Body of pancreas (tissue), 4 donors: ENCODE measurements around the gene DNAH5.
A peak's percentile ranks its signal among the peaks of the same experiment; 100 is the strongest.

ENCODE experiments used
- POLR2A ChIP-seq, 3 donors: fragments of 450-650 bp; IDR thresholded peaks; one replicate each; pipeline ENCODE4 v1.6.1; 2016; ENCODE audit warnings: antibody characterized with exemption in 3 of 3, mild to moderate bottlenecking in 2 of 3
- TF ChIP-seq, protein P1 (sequence below), 7 experiments: fragments of 450-650 bp in 4 of 7; fragments of 200-600 bp in 3 of 7; sonication (generic) in 3 of 7; IDR thresholded peaks; one replicate each; pipeline ENCODE4 v1.5.1; 2016 to 2019; ENCODE audit warnings: antibody characterized with exemption in 7 of 7

DNA sequence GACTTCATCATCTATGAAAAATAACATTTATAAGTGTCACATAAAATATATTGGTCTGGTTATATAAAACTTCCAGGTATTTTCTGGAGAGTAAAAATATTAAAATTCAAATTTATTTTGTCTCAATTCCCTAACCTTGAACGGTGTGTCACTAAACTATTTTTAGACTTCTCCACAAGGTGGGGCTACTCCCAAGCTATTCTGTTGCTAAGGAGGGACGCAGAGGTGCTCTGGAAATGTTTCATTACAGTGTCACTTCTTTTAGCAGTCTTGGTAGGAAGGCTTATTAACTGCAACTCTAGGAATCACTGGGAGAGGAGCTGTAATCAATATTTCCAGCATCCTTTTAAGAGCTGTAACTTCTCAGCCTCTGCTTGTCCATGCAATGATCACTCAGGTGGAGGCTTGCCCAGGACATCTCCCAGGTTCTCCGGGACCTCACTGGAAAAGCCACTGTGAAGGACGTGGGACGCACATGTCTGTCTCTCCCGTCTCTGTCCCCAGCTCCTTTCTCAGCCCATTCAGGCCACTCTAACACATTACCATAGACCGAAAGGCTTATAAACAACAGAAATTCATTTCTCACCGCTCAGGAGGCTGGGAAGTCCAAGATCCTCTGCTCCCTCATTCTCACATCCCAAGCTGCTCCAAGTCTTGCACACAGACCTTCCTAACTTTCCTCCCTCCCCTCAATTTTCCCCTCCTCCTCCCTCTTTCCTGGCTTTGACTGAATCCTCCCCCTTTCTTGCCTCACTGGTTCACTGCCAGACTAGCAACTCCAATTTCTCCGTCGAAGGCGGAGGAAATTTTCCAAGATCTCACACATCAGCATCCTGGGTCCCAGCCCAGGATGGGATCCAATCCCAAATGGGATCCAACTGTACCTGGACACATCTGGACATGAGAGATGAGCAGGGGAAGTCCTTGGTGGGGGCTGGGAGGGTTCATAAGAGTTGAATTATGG is 32.7 kb upstream of the DNAH5 start:
- TF ChIP-seq POLR2A (IDR thresholded peaks at IDR 0.05), result no peak
- TF ChIP-seq, protein P1, sequence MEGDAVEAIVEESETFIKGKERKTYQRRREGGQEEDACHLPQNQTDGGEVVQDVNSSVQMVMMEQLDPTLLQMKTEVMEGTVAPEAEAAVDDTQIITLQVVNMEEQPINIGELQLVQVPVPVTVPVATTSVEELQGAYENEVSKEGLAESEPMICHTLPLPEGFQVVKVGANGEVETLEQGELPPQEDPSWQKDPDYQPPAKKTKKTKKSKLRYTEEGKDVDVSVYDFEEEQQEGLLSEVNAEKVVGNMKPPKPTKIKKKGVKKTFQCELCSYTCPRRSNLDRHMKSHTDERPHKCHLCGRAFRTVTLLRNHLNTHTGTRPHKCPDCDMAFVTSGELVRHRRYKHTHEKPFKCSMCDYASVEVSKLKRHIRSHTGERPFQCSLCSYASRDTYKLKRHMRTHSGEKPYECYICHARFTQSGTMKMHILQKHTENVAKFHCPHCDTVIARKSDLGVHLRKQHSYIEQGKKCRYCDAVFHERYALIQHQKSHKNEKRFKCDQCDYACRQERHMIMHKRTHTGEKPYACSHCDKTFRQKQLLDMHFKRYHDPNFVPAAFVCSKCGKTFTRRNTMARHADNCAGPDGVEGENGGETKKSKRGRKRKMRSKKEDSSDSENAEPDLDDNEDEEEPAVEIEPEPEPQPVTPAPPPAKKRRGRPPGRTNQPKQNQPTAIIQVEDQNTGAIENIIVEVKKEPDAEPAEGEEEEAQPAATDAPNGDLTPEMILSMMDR (IDR thresholded peaks at IDR 0.05), result peak in 6 of 7 experiments; percentile 27 to 52 (median 38)
